ENCODE measurements around the gene EMC8.
A peak's percentile ranks its signal among the peaks of the same experiment; 100 is the strongest.

Gene EMC8

DNA sequence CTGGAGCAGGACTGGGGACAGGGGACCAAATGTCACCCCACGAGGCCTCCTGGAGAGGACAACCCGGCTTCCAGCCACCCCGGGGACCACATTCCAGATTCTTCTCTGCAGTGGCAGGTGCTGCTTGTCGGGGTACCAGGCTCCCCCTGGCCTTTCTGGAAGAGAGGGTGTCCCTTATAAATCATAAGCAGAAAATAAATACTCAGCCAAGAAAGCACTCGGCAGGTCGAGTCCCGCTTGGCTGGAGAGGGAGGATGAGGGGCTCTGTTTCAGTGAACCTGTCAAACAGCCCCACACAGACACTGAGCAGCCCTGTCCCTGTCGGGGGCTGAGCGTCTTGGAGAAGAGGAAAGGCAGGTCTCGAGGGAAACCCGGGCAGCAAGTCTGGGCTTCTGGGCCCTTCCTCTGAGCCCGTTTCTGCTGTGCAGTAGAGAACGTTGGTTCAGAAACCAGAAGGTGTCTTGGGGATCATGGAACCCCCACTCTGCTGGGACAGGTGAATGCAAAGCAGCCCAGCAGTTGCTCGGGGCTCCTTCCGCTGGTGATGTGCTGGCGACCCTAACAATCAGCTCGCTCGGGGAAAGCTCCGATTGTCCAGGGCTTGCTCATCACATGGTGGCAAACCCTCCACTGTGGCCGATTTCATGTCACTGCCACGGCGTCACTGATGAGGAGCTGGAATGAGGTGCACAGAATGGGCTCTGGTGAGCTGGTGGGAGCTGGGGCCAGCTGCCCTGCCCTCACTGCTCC lies 36.8 kb upstream of the EMC8 start:
- no peak overlapping the region for H3K4me3 ChIP-seq (ENCODE audit: low read length)
- DNase-seq (ENCODE audit: low read depth, low spot score), result no peak

- DNase-seq (ENCODE audit: low read depth, low spot score), result no peak
- no peak overlapping the region for H3K4me3 ChIP-seq (ENCODE audit: low read length)
These were observed 35.9 kb upstream of the EMC8 start for GRCh38 chr16:85835227-85835751.

DNA sequence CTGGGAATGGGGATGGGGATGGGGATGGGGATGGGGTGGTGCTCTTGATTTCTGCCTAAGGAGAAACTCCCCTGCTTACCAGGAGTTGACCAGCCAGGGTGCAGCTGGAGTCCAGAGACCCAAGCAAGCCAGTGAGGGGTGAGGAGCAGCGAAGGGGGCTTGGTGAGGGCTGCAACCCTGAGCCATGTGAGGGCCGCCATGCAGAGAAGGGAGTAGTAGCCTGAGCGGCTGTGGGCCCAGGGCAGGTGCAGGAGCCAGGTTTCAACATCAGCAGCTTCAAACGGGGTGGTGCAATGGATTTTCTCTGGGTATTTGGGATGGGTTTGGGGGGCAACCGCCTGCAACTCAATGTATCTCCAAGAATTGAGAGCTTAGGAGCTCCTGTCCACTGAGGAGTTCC lies 35.4 kb upstream of the EMC8 start:
- DNase-seq (ENCODE audit: low read depth, low spot score), result no peak
- no peak overlapping the region for H3K4me3 ChIP-seq (ENCODE audit: low read length)

- H3K4me3 ChIP-seq (ENCODE audit: low read length), result no peak overlapping the region
- DNase-seq (ENCODE audit: low read depth, low spot score), result no peak
These were observed 34.0 kb upstream of the EMC8 start for GRCh38 chr16:85833219-85833920.

DNA sequence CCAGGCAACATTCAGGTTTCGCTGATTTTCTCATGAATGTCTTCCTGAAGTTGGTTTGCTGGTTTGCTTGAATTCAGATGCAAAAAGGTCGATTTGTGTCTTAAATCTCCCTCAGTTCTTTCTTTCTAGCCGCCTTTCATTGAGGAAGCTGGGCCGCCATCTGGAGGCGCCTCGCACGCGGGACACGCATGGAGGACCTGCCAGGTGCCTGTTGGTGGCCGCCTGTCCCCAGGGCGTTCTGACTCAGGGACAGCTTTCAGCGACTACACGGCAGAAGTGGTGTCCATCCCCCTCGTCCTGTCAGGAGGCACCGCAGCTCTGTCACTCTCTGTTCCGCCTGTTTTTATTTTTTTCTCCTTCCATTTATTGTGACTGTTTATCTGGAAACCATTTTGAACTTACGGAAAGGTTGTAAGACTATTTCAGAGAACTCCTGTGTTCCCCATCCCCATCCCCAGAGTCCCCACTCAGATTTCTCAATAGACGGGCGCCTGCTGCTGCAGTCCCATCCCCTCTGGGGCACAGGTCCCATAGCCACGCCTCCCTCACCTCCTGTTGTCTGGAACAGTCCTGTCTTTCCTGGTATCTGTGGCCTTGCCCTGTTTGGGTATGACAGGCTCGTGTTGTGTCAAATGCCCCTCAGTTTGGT lies 33.4 kb upstream of the EMC8 start:
- H3K4me3 ChIP-seq (ENCODE audit: low read length), result no peak overlapping the region
- no peak for DNase-seq (ENCODE audit: low read depth, low spot score)

- no peak for DNase-seq (ENCODE audit: low read depth, low spot score)
- no peak overlapping the region for H3K4me3 ChIP-seq (ENCODE audit: low read length)
These were observed 31.5 kb upstream of the EMC8 start for GRCh38 chr16:85830821-85831220.

DNA sequence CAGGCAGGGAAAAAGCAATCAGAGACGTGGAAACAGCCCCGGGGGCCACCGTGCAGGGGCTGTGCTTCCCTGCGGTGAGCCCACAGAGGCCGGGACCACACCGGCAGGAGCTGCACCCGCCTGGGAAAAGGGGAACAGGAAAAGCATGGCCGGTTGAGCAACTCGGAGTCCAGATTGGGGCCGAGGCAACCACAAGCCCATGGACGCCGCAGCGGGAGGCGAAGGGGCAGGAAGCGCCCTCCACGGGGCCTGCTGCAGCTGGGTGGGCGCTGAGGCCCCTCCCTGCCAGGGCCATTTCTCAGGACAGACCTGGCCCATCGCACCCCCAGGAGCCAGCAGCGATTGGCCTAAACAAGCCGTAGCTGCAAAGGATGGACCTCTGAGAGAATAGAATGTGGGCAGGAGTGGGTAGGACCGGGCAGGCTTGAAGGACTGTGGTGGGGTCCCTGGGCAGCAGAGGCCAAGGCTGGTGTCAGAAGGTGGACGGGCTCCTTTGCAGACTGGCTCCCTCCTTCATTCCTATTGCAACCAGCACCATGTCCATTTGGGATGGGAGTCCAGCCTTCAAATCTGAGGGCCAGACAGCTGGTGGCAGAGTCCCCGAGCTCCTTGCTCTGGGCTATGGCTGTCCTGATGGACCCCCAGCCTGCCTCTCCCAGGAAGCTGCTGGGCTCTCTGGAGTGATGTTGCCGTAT lies 30.6 kb upstream of the EMC8 start:
- H3K4me3 ChIP-seq (ENCODE audit: low read length), result no peak overlapping the region
- DNase-seq (ENCODE audit: low read depth, low spot score), result no peak

GRCh38 chr16:85829171-85829719 lies 29.9 kb upstream of the EMC8 start:
- no peak overlapping the region for H3K4me3 ChIP-seq (ENCODE audit: low read length)
- DNase-seq (ENCODE audit: low read depth, low spot score), result no peak

DNA sequence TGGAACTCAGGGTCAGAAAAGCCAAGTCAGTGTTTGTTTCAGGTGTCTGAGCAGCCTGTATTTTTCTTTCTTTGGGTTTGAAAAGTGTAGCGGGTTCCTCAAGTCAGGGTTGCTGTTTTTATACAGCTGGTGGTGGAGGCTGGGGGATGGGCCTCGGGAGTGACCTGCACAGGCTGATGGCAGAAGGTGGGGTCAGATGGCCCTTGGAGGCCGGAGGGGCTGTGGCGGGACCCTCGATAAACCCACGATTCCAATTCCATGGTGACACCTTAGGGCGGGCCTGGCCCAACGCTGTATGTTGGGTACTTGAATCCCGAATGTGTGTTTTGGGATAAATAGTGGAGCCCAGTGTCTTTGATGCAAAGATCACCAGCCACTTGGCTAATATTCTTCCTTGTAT lies 28.8 kb upstream of the EMC8 start:
- H3K4me3 ChIP-seq (ENCODE audit: low read length), result no peak overlapping the region
- no peak for DNase-seq (ENCODE audit: low read depth, low spot score)

DNA sequence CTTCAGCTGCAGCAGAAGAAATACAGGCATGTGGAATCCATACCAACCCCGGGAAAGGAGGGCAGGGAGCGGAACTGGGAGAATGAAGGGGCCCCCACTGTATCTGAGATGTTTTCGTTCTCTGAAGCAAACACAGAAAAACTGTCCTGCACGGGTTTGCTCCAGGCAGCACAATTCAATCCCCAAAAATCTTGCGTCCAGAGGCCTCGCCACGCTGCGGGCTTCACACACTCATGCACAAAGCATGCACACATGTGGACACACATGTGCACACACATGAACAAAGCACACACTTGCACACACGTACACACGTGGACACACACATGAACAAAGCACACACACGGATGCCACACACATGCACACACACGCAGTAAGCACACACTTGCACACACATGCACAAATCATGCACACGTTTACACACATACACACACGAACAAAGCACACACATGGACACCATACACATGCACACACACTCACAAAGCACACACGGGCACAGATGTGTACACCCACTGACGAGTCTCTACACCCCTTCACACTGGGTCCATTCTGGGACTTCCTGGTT lies 27.4 kb upstream of the EMC8 start:
- H3K4me3 ChIP-seq (ENCODE audit: low read length), result no peak overlapping the region
- no peak for DNase-seq (ENCODE audit: low read depth, low spot score)

GRCh38 chr16:85825326-85825725 lies 26.0 kb upstream of the EMC8 start:
- H3K4me3 ChIP-seq (ENCODE audit: low read length), result no peak overlapping the region
- DNase-seq (ENCODE audit: low read depth, low spot score), result no peak

DNA sequence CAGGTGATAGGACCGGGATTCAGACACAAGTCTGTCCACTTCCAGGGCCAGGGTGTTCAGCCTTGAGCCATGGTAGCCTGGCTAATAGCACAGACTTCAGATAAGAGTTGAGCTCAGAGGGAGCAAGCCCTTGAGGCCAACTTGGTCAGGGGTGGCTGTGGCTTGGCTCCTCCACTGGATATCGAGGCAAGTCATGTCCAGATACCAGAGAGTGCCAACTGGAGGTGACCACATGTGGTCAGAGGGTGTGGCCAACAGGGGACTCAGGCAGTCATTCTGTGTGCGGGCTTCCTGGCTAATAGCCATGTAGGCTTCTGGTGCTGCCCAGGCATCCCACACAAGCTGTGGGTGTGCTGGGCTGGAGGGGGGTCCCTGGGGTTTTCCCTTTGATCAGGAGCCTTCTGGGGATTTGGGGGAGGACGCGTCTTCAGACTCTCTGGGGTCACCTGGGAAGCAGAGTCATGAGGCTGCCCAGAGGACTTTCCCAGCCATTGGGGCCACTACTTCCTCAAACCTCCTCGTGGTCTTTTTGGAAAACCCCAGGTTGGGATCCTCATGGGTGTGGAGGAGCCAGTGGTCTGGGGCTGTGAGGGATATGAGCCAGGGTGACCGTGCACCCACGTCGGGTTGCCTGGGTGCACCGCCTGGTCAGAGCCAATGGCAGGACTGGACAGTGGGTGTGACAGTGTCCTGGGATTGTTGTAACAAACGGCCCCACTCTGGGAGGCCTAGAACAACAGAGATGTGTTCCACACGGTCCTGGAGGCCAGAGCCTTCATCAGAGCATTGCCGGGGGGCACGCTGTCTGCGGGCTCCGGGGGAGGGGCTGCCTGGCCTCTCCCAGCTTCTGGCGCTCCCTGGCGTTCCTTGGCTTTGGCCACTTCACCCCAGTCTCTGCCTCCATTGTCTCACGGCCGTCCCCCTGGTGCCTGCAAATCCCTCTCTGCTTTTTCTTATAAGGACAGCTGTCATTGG lies 25.1 kb upstream of the EMC8 start:
- no peak overlapping the region for H3K4me3 ChIP-seq (ENCODE audit: low read length)
- DNase-seq (ENCODE audit: low read depth, low spot score), result no peak

- DNase-seq (ENCODE audit: low read depth, low spot score), result no peak
- no peak overlapping the region for H3K4me3 ChIP-seq (ENCODE audit: low read length)
These were observed 24.1 kb upstream of the EMC8 start for GRCh38 chr16:85823328-85823920.

- no peak for DNase-seq (ENCODE audit: low read depth, low spot score)
- no peak overlapping the region for H3K4me3 ChIP-seq (ENCODE audit: low read length)
These were observed 22.8 kb upstream of the EMC8 start for GRCh38 chr16:85822145-85822544.

- peak; percentile 50 for DNase-seq (ENCODE audit: low read depth, low spot score)
- no peak overlapping the region for H3K4me3 ChIP-seq (ENCODE audit: low read length)
These were observed 22.2 kb upstream of the EMC8 start for GRCh38 chr16:85821390-85822135.

DNA sequence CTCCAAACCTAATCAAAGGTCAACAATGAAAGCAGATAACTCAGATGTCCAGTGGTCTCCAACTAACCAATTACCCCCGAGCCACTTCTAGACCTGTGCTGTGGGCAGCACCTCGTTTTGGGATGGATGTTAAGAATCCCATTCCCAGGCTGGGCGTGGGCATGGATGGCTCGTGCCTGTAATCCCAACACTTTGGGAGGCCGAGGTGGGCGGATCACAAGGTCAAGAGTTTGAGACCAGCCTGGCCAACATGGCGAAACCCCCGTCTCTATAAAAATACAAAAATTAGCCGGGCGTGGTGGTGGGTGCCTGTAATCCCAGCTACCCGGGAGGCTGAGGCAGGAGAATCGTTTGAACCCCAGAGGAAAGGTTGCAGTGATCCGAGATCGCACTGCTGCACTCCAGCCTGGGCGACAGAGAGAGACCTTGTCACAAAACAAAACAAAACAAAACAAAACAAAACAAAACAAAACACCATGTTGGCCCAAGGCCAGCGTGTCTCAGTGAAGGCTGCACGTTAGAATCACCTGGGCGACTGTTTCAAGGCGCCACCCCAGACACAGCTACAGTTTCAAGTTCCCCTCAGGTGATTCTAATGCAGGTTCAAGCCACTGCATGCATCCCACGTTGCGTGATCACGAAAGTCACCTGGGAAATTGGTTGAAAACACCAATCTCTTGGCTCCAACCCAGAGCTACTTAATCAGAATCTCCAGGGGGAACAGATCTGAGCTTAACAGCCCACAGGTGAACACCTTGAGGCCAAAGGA lies 21.4 kb upstream of the EMC8 start:
- no peak for DNase-seq (ENCODE audit: low read depth, low spot score)
- no peak overlapping the region for H3K4me3 ChIP-seq (ENCODE audit: low read length)
